ENCODE measurements around the gene ACTL9. TPM values are rescaled to one million over a fixed set of nuclear protein-coding genes. Genes with fewer than 3 reads are reported as not detected.

ACTL9 gene
- total RNA-seq, 1 donor from 2014 or later, result not detected

GRCh38 chr19:8702350-8702749, 3.8 kb upstream of the ACTL9 start:
- no peaks in the 10 kb centered on the region for H3K4me1 Mint-ChIP-seq (ENCODE audit: low read depth)

DNA sequence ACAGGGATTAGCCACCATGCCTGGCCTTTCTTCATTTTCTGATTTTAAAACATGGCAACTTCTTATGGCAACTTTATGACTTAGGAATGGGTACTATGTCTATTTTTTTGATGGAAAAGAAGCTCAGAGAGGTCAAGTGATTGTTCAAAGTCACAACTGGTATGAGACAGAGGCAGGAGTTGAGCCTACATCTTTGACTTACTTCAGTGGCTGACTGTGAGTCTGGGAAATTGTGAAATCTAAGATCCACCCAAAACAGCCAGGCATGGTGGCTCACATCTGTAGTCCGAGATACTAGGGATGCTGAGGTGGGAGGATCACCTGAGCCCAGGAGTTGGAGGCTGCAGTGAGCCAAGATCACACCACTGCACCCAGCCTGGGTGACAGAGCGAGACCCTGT, 2.4 kb upstream of the ACTL9 start:
- Mint-ChIP-seq H3K4me1 (ENCODE audit: low read depth) (no peaks in the 10 kb centered on the region), H3K4me3 (ENCODE audit: low read depth) (no peak overlapping the region), H3K27ac (no peak overlapping the region), H3K36me3 (ENCODE audit: insufficient read depth) (no peaks in the 10 kb centered on the region), H3K9me3 (ENCODE audit: low read depth) (no peaks in the 10 kb centered on the region), H3K27me3 (peaks cover 13% of the 10 kb centered on the region)
- TF ChIP-seq, protein P1, sequence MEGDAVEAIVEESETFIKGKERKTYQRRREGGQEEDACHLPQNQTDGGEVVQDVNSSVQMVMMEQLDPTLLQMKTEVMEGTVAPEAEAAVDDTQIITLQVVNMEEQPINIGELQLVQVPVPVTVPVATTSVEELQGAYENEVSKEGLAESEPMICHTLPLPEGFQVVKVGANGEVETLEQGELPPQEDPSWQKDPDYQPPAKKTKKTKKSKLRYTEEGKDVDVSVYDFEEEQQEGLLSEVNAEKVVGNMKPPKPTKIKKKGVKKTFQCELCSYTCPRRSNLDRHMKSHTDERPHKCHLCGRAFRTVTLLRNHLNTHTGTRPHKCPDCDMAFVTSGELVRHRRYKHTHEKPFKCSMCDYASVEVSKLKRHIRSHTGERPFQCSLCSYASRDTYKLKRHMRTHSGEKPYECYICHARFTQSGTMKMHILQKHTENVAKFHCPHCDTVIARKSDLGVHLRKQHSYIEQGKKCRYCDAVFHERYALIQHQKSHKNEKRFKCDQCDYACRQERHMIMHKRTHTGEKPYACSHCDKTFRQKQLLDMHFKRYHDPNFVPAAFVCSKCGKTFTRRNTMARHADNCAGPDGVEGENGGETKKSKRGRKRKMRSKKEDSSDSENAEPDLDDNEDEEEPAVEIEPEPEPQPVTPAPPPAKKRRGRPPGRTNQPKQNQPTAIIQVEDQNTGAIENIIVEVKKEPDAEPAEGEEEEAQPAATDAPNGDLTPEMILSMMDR (IDR thresholded peaks at IDR 0.05; ENCODE audit: unreplicated experiment), result no peak
- DNase-seq (ENCODE audit: low spot score, unreplicated experiment), result no peak

More at GRCh38 chr19:8702350-8702749, 3.8 kb upstream of the ACTL9 start:
- TF ChIP-seq, protein P1 (IDR thresholded peaks at IDR 0.05; ENCODE audit: unreplicated experiment), result no peak
- peaks cover 9% of the 10 kb centered on the region for H3K27me3 Mint-ChIP-seq
- DNase-seq (ENCODE audit: low spot score, unreplicated experiment), result no peak
- no peaks in the 10 kb centered on the region for H3K9me3 Mint-ChIP-seq (ENCODE audit: low read depth)
- H3K27ac Mint-ChIP-seq, result no peak overlapping the region
- no peak overlapping the region for H3K4me3 Mint-ChIP-seq (ENCODE audit: low read depth)
- no peaks in the 10 kb centered on the region for H3K36me3 Mint-ChIP-seq (ENCODE audit: insufficient read depth)

DNA sequence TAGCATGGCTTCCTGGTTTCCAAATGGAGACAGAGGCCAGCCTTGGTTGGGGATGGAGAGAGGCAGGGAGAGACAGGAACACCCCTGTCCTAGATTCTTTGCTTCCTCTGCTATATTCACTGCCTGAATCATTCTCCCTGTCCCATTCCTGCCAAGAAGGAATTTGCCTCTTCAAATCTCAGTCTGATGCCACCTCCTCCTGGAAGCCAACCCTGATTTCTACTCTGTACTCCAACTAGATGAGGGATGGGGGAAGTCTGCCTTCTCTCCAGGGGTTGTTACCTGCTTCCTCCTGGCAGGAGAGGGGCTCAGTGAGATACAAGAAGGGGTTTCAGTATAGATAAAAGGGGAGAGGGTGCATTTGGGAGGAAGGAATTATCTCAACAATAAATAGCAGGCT, 1.3 kb upstream of the ACTL9 start:
- Mint-ChIP-seq H3K27me3 (peaks cover 20% of the 10 kb centered on the region), H3K4me3 (ENCODE audit: low read depth) (no peak overlapping the region), H3K9me3 (ENCODE audit: low read depth) (no peaks in the 10 kb centered on the region), H3K4me1 (ENCODE audit: low read depth) (no peaks in the 10 kb centered on the region), H3K36me3 (ENCODE audit: insufficient read depth) (no peaks in the 10 kb centered on the region), H3K27ac (no peak overlapping the region)
- no peak for DNase-seq (ENCODE audit: low spot score, unreplicated experiment)
- TF ChIP-seq, protein P1 (IDR thresholded peaks at IDR 0.05; ENCODE audit: unreplicated experiment), result no peak

DNA sequence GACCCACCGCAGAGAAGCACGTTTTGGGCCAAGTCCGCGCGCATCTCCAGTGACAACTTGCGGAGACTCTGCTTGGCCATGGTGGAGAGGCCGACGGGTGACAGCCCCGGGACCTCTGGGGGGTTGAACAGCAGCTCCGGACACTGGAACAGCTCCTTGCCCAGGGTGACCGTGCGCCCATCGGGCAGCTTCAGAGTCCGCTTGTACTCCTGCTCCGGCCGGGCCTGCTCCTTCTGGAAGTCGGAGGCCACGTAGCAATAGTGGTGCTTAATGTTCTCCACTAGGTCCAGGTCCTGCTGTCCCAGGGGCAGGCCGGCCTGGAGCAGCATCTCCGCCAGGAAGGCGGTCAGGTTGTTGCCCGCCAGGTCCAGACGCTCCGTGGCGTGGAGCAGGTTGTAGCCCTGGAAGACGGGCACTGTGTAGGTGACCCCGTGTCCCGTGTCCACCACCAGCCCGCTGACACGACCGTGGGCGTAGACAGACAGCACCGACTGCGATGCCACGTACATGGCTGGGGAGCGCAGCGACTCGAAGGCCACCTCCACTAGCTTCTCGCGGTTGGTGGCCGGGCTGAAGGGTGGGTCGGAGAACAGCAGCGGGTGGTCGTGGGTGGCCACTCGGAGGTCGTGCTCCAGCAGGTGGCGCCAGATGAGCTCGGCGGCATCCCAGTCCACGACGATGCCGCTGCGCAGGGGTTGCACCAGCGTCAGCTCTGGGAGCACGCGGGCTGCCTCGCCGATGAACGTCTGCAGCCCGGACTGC, 743 bp downstream of the ACTL9 start:
- H3K27me3 Mint-ChIP-seq, result peaks cover 27% of the 10 kb centered on the region
- no peak overlapping the region for H3K27ac Mint-ChIP-seq
- H3K9me3 Mint-ChIP-seq (ENCODE audit: low read depth), result no peaks in the 10 kb centered on the region
- no peak overlapping the region for H3K4me3 Mint-ChIP-seq (ENCODE audit: low read depth)
- H3K36me3 Mint-ChIP-seq (ENCODE audit: insufficient read depth), result no peaks in the 10 kb centered on the region
- TF ChIP-seq, protein P1 (IDR thresholded peaks at IDR 0.05; ENCODE audit: unreplicated experiment), result peak; percentile 44
- H3K4me1 Mint-ChIP-seq (ENCODE audit: low read depth), result no peaks in the 10 kb centered on the region
- DNase-seq (ENCODE audit: low spot score, unreplicated experiment), result no peak

DNA sequence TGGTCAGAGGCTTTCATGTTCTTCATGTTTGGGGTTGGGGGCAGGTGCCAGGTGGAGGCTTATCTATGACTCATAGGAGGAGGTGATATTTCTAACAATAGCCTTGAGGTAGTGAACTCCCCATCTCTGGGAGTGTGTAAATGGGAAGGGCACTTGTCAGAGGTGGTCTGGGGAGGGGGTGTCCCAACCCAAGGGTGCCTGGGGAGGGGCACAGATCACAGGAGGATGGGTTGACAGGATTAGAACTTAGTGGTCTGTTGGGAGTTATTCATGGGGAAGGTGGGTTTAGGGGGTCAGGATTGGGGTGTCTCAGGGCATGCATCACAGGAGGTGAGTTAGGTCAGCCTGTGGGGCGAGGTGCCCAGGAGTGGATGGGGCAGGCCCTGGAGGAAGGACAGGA, 1.6 kb downstream of the ACTL9 start:
- H3K27ac Mint-ChIP-seq, result no peak overlapping the region
- H3K4me1 Mint-ChIP-seq (ENCODE audit: low read depth), result no peaks in the 10 kb centered on the region
- TF ChIP-seq, protein P1 (IDR thresholded peaks at IDR 0.05; ENCODE audit: unreplicated experiment), result no peak
- H3K9me3 Mint-ChIP-seq (ENCODE audit: low read depth), result no peaks in the 10 kb centered on the region
- peaks cover 35% of the 10 kb centered on the region for H3K27me3 Mint-ChIP-seq
- no peak for DNase-seq (ENCODE audit: low spot score, unreplicated experiment)
- H3K36me3 Mint-ChIP-seq (ENCODE audit: insufficient read depth), result no peaks in the 10 kb centered on the region
- H3K4me3 Mint-ChIP-seq (ENCODE audit: low read depth), result no peak overlapping the region
